GM12892 (cell line): ENCODE measurements around the gene MACROD2.

Source experiments
- POLR2A ChIP-seq: IDR thresholded peaks from 2 replicates; pipeline ENCODE4 v1.6.1; 2011; ENCODE audit warnings: low read depth, low read length, control low read depth
- POLR2AphosphoS5 ChIP-seq: IDR thresholded peaks from 2 replicates; pipeline ENCODE4 v1.6.1; 2011; ENCODE audit warnings: low read depth, low read length, control low read depth

GRCh38 chr20:14643146-14643545 lies 647.8 kb downstream of the MACROD2 start:
- no peak for TF ChIP-seq POLR2A
- TF ChIP-seq POLR2AphosphoS5 = no peak
